Measurements from ENCODE around the gene UBE2Q1.

The UBE2Q1 gene

DNA sequence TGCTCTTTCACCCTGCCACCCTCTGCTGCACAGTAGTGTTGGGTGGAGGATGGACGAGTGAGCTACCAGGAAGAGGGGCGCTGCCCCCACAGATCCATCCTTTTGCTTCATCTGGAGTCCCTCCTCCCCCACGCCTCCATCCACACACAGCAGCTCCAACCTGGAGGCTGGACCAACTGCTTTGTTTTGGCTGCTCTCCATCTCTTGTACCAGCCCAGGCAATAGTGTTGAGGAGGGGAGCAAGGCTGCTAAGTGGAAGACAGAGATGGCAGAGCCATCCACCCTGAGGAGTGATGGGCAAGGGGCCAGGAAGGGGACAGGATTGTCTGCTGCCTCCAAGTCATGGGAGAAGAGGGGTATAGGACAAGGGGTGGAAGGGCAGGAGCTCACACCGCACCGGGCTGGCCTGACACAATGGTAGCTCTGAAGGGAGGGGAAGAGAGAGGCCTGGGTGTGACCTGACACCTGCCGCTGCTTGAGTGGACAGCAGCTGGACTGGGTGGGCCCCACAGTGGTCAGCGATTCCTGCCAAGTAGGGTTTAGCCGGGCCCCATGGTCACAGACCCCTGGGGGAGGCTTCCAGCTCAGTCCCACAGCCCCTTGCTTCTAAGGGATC lies 17.6 kb upstream of the UBE2Q1 start:
- no peak for DNase-seq

- no peak for DNase-seq
Observed at GRCh38 chr1:154575147-154575927, 16.9 kb upstream of the UBE2Q1 start.

DNA sequence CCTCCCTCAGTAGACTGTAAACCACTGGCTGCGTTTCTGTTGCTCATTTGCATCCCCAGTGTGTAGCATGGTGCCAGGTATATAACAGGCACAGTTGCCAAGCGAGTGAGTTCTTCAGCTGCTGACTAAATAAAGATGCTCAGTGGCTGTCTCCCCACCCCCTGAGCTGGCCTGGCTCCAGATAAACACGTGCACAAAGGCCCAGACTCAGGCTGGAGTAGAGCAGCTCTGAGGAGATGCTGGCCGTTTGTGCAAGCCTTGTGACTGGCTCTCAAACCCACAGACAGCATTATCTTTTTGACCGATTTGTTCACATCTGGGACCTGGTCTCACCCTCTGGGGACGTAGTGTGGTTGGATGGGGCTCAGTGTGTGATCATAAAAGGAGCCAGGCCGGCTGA lies 16.3 kb upstream of the UBE2Q1 start:
- DNase-seq = no peak

- no peak for DNase-seq
Observed at GRCh38 chr1:154573168-154573510, 14.7 kb upstream of the UBE2Q1 start.

GRCh38 chr1:154572468-154573167 lies 14.2 kb upstream of the UBE2Q1 start:
- DNase-seq = no peak

- no peak for DNase-seq
Observed at GRCh38 chr1:154571964-154572288, 13.5 kb upstream of the UBE2Q1 start.

GRCh38 chr1:154571244-154571963 lies 12.9 kb upstream of the UBE2Q1 start:
- DNase-seq = no peak

- no peak for DNase-seq
Observed at GRCh38 chr1:154568157-154568815, 9.8 kb upstream of the UBE2Q1 start.

DNA sequence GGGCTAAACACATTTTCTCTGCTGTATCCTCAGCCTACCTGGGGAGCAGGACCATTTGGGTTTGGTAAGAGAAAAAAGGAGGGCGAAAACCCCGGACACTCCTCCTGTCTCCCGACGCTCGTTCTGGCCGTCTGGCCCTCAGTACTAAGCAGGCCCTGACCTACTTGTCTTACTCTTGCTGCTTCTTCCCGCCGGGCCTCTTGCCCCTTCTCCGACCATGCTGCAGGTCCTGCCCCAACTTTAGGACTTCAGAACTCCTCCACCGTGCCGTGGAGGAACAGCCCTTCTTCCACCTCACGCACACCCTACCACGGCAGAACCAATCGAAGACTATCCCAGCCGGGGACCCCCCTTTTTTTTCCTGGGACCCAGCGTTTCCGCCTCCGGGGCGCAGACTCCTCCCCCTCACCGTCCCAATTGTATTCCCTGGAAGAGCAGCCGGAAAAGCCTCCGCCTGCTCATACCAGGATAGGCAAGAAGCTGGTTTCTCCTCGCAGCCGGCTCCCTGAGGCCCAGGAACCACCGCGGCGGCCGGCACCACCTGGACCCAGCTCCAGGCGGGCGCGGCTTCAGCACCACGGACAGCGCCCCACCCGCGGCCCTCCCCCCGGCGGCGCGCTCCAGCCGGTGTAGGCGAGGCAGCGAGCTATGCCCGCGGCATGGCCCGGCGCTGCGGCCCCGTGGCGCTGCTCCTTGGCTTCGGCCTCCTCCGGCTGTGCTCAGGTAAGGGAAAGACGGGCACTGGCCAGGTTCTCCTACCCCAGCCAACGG lies 9.1 kb upstream of the UBE2Q1 start, which contains the start of gene CHRNB2:
TSS of gene CHRNB2 (plus strand) at position 393 of the 771 bp plus-strand sequence. CDS start at position 660, 267 bp downstream.
- peak; percentile 53 for DNase-seq

- DNase-seq = no peak
Observed at GRCh38 chr1:154565876-154566275, 7.4 kb upstream of the UBE2Q1 start.

- peak; percentile 70 for DNase-seq
Observed at GRCh38 chr1:154559466-154560044, 1.1 kb upstream of the UBE2Q1 start.

DNA sequence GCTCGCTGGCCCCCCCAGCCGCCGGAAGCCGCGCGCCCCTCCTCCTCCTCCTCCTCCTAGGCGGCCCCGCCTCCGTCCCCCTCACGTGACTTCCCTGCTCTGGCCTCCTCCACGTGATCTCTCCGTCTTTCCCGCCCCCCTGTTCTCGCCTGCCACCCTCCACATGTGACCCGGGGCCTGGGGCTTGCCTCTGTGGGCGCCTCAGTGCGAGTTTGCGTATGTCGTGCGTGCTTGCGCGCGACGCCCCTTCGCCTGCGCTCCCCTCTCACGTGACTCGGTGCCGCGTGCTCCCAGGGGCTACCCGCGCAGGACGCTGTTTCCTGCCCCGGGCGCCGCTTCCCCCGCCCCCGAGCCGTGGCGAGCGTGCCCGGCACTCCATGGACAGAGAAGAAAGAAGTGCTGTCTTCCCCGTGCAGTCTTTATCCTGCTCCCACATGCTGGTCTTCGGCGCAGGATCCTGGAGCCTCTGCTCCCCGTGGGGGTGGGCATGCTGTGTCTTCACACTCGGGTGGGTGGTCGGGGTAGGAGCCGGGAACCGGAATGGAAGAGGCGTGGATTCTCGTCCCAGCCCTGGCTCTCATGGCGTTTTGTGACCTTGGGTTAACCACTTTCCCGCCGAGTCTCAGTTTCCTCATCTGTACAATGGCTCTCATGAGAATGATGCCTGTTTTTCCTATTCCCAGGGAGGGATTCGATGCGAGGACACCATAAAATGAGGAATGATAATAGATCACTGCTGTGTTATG lies 431 bp upstream of the UBE2Q1 start:
- peak; percentile 99 for DNase-seq

- no peak for DNase-seq
Observed at GRCh38 chr1:154557248-154557938, 1.1 kb downstream of the UBE2Q1 start.

- DNase-seq = no peak
Observed at GRCh38 chr1:154556422-154556821, 2.0 kb downstream of the UBE2Q1 start.

- DNase-seq = no peak
Observed at GRCh38 chr1:154553056-154554030, 5.1 kb downstream of the UBE2Q1 start.

DNA sequence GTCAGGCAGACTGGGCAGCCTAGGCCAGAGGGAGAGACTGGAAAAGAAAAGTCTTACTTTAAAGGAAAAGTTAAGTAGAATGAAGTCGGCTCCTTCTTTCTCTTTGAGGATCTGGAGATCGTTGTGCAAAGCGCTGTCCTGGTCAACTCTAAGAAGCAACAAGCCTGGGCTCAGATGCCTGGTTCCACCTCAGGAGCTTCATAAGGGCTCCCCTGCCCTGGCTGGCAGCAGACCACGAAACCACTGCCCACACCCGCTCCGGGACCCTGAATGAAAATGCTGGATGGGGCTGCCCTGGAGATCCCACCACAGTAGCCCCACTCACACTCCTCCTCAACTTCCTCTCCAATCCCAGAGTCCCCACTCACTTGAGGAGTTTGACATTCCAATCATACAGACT lies 6.4 kb downstream of the UBE2Q1 start:
- DNase-seq = no peak

DNA sequence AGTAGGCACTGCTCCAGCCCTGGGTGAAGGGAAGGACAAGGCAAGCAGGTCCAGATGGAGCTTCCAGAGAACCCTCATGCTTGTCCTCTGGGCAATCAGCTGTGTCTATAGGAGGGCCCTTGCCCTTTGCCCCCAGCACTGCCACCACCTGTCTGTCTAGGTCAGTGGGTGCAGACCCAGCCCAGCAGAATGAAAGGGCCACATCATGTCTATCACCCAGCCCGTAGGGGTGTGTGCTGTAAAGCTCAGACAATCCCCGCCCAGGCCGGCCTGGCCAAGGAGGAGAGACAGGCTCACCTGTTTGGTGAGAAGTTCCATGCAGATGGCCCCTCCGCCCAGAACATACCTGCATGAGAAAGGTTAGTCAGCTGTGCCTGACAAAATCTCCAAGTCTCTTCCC lies 7.0 kb downstream of the UBE2Q1 start:
- no peak for DNase-seq

- no peak for DNase-seq
Observed at GRCh38 chr1:154550657-154551056, 7.8 kb downstream of the UBE2Q1 start.

DNA sequence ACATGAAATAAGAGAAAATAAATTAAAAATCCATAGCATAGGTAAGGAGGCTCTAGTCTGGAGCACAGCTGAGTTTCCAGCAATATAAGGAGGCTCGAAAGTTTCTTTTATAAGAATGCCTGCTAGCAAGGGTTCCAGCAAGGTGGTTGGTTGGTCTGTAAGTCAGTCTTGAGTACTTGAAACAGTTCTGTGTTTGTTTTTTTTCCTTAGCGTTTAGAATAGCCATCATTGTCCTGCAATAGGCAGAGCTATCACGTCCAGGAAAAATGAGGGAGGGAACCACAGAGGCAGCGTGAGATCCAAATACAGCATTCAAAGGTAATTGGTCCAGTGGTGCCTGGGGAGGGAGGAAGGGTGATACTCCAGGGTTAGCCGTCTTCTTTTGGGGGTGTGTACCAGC lies 8.4 kb downstream of the UBE2Q1 start:
- DNase-seq = no peak
